ENCODE results near the gene ANKS1A. TPM values are rescaled to one million over a fixed set of nuclear protein-coding genes. Genes with fewer than 3 reads are reported as not detected.

The ANKS1A gene
- total RNA-seq, 1 experiment from 2014 or later, result 14.4 TPM

GRCh38 chr6:35058865-35059522, 169.9 kb downstream of the ANKS1A start:
- Histone ChIP-seq H3K27me3 (ENCODE audit: control insufficient read depth, insufficient read depth, low read length) (no peaks in the 10 kb centered on the region), H3K4me1 (ENCODE audit: control insufficient read depth, insufficient read depth, low read length) (no peaks in the 10 kb centered on the region), H3K4me3 (ENCODE audit: low read depth in 2 of 2, low read length in 2 of 2) (no peak overlapping the region), H3K27ac (ENCODE audit: low read length) (no peak overlapping the region), H3K36me3 (ENCODE audit: control insufficient read depth, insufficient read depth, low read length) (no peaks in the 10 kb centered on the region), H3K9me3 (ENCODE audit: control insufficient read depth, insufficient read depth, low read depth, low read length) (no peaks in the 10 kb centered on the region)
- CTCF ChIA-PET, result no interaction called here
- ATAC-seq (no peak), DNase-seq (ENCODE audit: low read depth, low spot score) (no peak)
- intact Hi-C loops (cut with micrococcal nuclease; ENCODE audit: unreplicated experiment), result no loop called here
- TF ChIP-seq REST (IDR thresholded peaks at IDR 0.05; ENCODE audit: insufficient read depth in 1 of 2, low read depth in 2 of 2, low read length in 1 of 2) (no peak), POLR2AphosphoS5 (IDR thresholded peaks at IDR 0.05; ENCODE audit: low read depth, low read length) (no peak), SIN3A (IDR thresholded peaks at IDR 0.05; ENCODE audit: borderline replicate concordance, insufficient read depth, low read depth, low read length) (no peak), TCF7L2 (IDR thresholded peaks at IDR 0.05; ENCODE audit: low read depth, low read length) (no peak), CTCF (IDR thresholded peaks at IDR 0.05) (no peak)
- in situ Hi-C loops (cut with HindIII; ENCODE audit: low pct_unique_long_range_greater_than_20kb, low sequenced_read_pairs), result no loop called here
- no TSS peak for BruUV-seq (replicated peaks)
- POLR2A ChIA-PET, result interaction anchor here (0.6 kb wide), 1 partner anchor 253 kb away, joined by 4 read pairs; no protein-coding TSS in a partner anchor

- no TSS peak for BruUV-seq (replicated peaks)
- Histone ChIP-seq H3K4me1 (ENCODE audit: control insufficient read depth, insufficient read depth, low read length) (no peaks in the 10 kb centered on the region), H3K9me3 (ENCODE audit: control insufficient read depth, insufficient read depth, low read depth, low read length) (no peaks in the 10 kb centered on the region), H3K36me3 (ENCODE audit: control insufficient read depth, insufficient read depth, low read length) (no peaks in the 10 kb centered on the region), H3K27me3 (ENCODE audit: control insufficient read depth, insufficient read depth, low read length) (no peaks in the 10 kb centered on the region), H3K4me3 (ENCODE audit: low read depth in 2 of 2, low read length in 2 of 2) (no peak overlapping the region), H3K27ac (ENCODE audit: low read length) (no peak overlapping the region)
- ATAC-seq (no peak), DNase-seq (ENCODE audit: low read depth, low spot score) (no peak)
- ChIA-PET POLR2A (no interaction called here), CTCF (no interaction called here)
- in situ Hi-C loops (cut with HindIII; ENCODE audit: low pct_unique_long_range_greater_than_20kb, low sequenced_read_pairs), result no loop called here
- TF ChIP-seq REST (IDR thresholded peaks at IDR 0.05; ENCODE audit: insufficient read depth in 1 of 2, low read depth in 2 of 2, low read length in 1 of 2) (no peak), SIN3A (IDR thresholded peaks at IDR 0.05; ENCODE audit: borderline replicate concordance, insufficient read depth, low read depth, low read length) (no peak), CTCF (IDR thresholded peaks at IDR 0.05) (no peak), POLR2AphosphoS5 (IDR thresholded peaks at IDR 0.05; ENCODE audit: low read depth, low read length) (no peak), TCF7L2 (IDR thresholded peaks at IDR 0.05; ENCODE audit: low read depth, low read length) (no peak)
- intact Hi-C loops (cut with micrococcal nuclease; ENCODE audit: unreplicated experiment), result no loop called here
These were observed 170.7 kb downstream of the ANKS1A start for GRCh38 chr6:35059596-35060345.
